Progenitor cell of endocrine pancreas (in vitro differentiated cells): ENCODE results near the gene TMEM51. TPM values are rescaled to one million over a fixed set of nuclear protein-coding genes. Genes with fewer than 3 reads are reported as not detected.

ENCODE experiments used
- total RNA-seq: library from RNA; stranded (reverse); gene quantifications from 2 replicates; pipeline ENCODE4 v1.2.1, GENCODE V29; 2021

The TMEM51 gene
- total RNA-seq, 1 donor from 2014 or later: 14.8 TPM

Other genes with a start within 250 kb of the TMEM51 start
- 5.0 and 5.3 TPM in 2 replicates for gene FHAD1, start 93.5 kb downstream of the TMEM51 start, total RNA-seq